HG03066 (cell line): ENCODE measurements around the gene VWDE.
A peak's percentile ranks its signal among the peaks of the same experiment; 100 is the strongest.
"Not testable (repeated sequence)": the region's sequence is repeated elsewhere in the genome, so short reads cannot be mapped to it uniquely, and the experiment has no call there.

ENCODE experiments used
- ATAC-seq: cut with Tn5 transposase; IDR thresholded peaks from one replicate; pipeline ENCODE4 v1.9.1; 2021; ENCODE audit warnings: low read depth; ENCODE audit not compliant: unreplicated experiment

The VWDE gene

GRCh38 chr7:12402365-12402725 lies 1.3 kb downstream of the VWDE start:
- ATAC-seq: no peak

- no peak for ATAC-seq
Measured at GRCh38 chr7:12401538-12402364, 1.9 kb downstream of the VWDE start.

DNA sequence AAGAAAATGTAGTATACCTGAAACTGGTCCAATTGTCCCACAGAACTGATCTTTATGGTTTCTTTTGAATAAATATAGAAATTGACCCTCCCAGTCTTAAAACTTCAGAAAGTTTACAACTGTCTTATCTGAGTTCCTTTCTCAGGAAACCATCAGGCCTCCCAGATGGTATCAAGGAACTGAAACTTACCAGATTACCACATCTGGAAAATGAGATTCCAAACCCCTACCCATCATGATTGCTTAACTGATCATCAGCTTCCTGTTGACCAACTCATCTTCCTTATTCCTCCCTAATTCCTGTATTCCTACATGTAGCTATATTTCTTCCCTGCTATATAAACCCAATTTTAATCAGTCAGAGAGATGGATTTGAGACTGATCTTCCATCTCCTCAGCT lies 5.5 kb downstream of the VWDE start:
- no peak for ATAC-seq

DNA sequence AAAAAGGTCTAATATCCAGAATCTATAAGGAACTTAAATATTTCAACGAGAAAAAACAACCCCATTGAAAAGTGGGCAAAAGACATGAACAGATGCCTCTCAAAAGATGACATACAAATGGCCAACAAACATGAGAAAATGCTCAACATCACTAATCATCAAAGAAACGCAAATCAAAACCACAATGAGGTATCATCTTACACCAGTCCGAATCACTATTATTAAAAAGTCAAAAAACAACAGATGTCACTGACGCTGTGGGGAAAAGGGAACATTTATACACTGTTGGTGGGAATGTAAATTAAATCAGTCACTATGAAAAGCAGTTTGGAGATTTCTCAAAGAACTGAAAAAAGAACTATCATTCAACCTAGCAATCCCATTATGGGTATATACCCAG lies 6.0 kb downstream of the VWDE start:
- ATAC-seq: no peak

DNA sequence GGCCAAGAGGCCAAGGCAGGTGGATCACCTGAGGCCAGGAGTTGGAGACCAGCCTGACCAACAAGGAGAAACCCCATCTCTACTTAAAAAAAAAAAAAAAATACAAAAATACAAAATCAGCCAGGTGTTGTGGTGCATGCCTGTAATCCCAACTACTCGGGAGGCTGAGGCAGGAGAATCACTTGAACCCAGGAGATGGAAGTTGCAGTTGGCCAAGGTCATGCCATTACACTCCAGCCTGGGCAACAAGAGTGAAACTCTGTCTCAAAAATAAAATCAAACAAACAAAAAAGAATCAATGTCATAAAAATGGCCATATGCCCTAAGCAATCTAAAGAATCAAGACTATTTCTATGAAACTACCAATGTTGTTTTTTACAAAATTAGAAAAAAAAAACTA lies 7.0 kb downstream of the VWDE start:
- ATAC-seq: not testable (repeated sequence)

GRCh38 chr7:12391922-12392615 lies 11.6 kb downstream of the VWDE start:
- ATAC-seq: no peak

- peak; percentile 87 for ATAC-seq
Measured at GRCh38 chr7:12389089-12389700, 14.5 kb downstream of the VWDE start.

DNA sequence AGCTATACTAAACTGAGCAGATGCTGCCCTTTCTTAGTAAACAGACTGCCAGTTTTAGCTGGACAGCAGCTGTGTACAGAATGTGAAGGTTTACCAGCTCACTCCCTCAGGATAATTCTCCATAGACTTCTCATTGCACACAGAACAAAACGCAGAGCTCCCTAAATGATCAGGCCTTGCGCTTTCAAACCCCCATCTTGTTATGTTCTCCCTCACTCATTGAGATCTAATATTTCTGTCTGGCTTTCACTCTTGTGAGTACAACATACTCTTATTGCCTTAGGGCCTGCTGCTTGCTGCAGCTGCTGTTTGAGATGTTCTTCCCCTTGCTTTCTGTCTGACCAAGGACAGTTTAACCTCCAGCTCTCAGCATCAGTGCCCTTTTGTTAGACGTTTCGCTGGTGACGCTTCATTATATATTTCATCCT lies 17.3 kb downstream of the VWDE start:
- no peak for ATAC-seq

- ATAC-seq: no peak
Measured at GRCh38 chr7:12385364-12385786, 18.3 kb downstream of the VWDE start.

GRCh38 chr7:12383377-12383776 lies 20.3 kb downstream of the VWDE start:
- no peak for ATAC-seq

- no peak for ATAC-seq
Measured at GRCh38 chr7:12378389-12378788, 25.3 kb downstream of the VWDE start.

GRCh38 chr7:12377406-12377805 lies 26.3 kb downstream of the VWDE start:
- ATAC-seq: no peak

DNA sequence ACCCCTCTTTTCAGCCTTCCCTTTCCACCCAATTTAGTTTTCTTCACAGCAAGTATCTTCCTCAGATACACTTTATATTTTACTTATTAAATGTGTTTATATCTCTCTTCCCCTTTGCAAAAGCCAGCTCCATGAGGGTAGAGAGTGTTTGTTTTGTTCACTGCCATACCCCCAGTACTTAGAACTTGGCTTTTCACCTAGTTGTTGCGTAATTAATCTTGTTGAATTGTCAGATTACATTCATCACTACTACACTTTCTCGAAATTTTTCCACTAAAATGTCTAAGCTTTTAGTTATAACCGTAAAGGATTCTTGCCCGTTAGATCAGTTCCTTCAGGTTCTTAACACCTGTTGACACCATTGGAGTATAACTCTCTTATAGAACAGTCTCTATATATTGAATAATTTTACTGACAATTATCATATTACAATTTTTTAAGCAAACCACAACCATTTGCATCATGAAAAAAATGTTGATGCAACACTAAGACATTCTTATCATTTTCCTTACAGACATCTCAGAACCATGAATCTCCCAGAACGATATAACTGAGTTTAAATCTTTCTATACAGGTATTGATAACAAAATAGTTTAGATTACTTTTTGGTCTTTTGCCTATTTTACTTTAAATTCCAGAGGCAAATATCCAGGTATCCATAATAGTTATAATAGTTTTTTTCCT lies 29.9 kb downstream of the VWDE start:
- no peak for ATAC-seq

DNA sequence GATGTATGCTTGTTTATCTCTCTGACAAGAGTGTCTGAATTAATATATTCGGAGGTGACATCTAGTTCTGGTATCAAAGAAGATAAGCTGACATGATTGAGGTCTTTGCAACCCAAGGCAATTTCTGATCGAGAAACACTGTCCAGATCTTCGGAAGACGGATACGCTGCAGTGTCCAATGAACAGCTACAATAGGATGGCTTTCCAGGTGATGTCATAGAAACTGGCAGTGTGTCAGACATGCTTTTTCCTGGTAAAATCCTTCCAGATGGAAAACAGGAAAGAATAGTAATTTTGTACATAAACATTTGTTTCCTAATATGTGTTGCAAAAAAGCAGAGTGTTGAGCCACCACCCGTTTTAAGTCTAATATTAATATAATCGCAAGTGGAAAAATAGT lies 33.4 kb downstream of the VWDE start:
- ATAC-seq: no peak

DNA sequence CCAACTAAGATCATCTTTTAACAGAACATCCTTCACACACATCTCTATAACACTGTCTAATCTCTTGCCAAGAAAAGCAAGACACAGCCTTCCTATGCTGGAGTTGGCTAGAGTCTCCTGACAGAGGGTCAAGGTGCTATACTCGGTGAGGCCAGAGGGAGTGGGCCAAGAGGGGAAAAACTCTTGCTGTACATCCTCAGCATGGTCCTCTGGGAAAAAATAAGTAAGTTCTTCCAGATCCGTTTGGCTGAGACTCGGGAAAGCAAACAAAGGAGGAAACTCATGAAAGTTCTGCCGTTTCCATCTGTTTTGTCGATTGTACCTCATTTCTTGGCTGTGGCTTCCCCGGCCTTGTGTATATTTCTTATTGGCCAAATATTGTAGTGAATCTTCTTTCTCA lies 33.9 kb downstream of the VWDE start:
- no peak for ATAC-seq

GRCh38 chr7:12369072-12369471 lies 34.6 kb downstream of the VWDE start:
- ATAC-seq: no peak

GRCh38 chr7:12360948-12361347 lies 42.7 kb downstream of the VWDE start:
- ATAC-seq: no peak

DNA sequence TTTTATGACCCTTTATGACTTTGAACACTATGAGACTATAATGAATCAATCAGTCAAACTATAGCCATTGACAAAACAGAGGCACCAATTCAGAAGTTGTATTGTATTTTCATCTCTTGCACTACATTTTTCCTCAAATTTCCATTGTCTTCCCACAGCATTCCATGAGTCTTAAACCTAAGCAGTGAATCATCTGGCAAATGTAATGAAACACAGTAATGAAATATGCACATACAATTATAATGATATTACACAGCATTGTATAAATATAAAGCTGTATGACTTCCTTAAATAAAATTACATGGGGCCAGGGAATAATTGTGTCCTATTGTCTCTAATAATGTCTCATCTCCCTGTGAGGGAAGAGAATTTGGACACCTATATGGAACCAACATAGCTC lies 45.0 kb downstream of the VWDE start:
- ATAC-seq: no peak

GRCh38 chr7:12357508-12357907 lies 46.2 kb downstream of the VWDE start:
- ATAC-seq: peak; percentile 79

DNA sequence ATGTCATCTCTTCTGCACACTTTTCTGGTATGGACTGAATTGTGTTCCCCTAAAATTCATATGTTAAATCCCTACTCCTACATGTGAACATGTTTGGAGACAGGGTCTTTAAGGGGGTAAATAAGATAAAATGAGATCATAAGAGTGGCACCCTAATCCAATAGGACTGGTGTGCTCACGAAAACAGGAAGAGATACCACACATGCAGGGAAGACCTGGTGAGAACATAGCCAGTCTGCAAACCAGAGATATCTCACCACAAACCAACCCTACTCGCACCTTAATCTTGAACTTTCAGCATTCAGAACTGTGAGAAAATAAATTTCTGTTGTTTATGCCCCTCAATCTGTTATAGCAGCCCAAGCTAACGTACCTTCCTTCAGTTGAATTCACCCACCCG lies 51.8 kb downstream of the VWDE start:
- no peak for ATAC-seq

DNA sequence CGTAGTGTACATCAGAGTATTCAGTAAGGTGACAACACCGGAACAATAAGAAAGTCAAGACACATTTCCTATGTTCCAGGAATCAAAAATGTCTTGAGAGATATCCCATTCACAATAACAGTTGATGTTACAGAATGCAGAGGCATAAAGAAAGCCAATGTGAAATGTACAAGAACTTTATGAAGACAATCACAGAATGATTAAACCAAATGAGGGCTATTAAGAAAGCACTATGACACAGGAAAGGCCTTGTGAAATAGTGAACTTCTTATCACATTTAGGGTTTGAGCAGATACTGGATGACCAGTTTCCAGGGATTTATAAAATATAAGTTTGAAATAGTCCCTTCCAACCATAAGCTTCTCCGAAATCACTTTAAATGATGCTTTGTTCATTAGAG lies 52.7 kb downstream of the VWDE start:
- no peak for ATAC-seq
